Measurements from ENCODE around the gene ANKRD13B. TPM values are rescaled to one million over a fixed set of nuclear protein-coding genes. Genes with fewer than 3 reads are reported as not detected.

ANKRD13B gene
- total RNA-seq, 1 experiment from 2014 or later: 31.4 TPM

GRCh38 chr17:29595943-29596774 is 3.2 kb downstream of the ANKRD13B start:
- no peak for DNase-seq (ENCODE audit: low read depth, low spot score)
- intact Hi-C loops (cut with micrococcal nuclease; ENCODE audit: unreplicated experiment): no loop called here
- Histone ChIP-seq H3K4me3 (ENCODE audit: low read depth in 2 of 2, low read length in 2 of 2) (no peak overlapping the region), H3K27ac (ENCODE audit: low read length) (no peak overlapping the region), H3K27me3 (ENCODE audit: control insufficient read depth, insufficient read depth, low read length) (no peaks in the 10 kb centered on the region), H3K36me3 (ENCODE audit: control insufficient read depth, insufficient read depth, low read length) (no peaks in the 10 kb centered on the region), H3K9me3 (ENCODE audit: control insufficient read depth, insufficient read depth, low read depth, low read length) (no peaks in the 10 kb centered on the region), H3K4me1 (ENCODE audit: control insufficient read depth, insufficient read depth, low read length) (peaks cover 54% of the 10 kb centered on the region)
- BruUV-seq (replicated peaks): no TSS peak
- no peak for ATAC-seq
- in situ Hi-C loops (cut with HindIII; ENCODE audit: low pct_unique_long_range_greater_than_20kb, low sequenced_read_pairs): no loop called here
- CTCF ChIA-PET: no interaction called here
- POLR2A ChIA-PET: no interaction called here
- no peak for TF ChIP-seq TCF7L2 (IDR thresholded peaks at IDR 0.05; ENCODE audit: low read depth, low read length)
- no peak for TF ChIP-seq POLR2AphosphoS5 (IDR thresholded peaks at IDR 0.05; ENCODE audit: low read depth, low read length)
- TF ChIP-seq, protein P1, sequence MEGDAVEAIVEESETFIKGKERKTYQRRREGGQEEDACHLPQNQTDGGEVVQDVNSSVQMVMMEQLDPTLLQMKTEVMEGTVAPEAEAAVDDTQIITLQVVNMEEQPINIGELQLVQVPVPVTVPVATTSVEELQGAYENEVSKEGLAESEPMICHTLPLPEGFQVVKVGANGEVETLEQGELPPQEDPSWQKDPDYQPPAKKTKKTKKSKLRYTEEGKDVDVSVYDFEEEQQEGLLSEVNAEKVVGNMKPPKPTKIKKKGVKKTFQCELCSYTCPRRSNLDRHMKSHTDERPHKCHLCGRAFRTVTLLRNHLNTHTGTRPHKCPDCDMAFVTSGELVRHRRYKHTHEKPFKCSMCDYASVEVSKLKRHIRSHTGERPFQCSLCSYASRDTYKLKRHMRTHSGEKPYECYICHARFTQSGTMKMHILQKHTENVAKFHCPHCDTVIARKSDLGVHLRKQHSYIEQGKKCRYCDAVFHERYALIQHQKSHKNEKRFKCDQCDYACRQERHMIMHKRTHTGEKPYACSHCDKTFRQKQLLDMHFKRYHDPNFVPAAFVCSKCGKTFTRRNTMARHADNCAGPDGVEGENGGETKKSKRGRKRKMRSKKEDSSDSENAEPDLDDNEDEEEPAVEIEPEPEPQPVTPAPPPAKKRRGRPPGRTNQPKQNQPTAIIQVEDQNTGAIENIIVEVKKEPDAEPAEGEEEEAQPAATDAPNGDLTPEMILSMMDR (IDR thresholded peaks at IDR 0.05): no peak
- TF ChIP-seq, protein P2, sequence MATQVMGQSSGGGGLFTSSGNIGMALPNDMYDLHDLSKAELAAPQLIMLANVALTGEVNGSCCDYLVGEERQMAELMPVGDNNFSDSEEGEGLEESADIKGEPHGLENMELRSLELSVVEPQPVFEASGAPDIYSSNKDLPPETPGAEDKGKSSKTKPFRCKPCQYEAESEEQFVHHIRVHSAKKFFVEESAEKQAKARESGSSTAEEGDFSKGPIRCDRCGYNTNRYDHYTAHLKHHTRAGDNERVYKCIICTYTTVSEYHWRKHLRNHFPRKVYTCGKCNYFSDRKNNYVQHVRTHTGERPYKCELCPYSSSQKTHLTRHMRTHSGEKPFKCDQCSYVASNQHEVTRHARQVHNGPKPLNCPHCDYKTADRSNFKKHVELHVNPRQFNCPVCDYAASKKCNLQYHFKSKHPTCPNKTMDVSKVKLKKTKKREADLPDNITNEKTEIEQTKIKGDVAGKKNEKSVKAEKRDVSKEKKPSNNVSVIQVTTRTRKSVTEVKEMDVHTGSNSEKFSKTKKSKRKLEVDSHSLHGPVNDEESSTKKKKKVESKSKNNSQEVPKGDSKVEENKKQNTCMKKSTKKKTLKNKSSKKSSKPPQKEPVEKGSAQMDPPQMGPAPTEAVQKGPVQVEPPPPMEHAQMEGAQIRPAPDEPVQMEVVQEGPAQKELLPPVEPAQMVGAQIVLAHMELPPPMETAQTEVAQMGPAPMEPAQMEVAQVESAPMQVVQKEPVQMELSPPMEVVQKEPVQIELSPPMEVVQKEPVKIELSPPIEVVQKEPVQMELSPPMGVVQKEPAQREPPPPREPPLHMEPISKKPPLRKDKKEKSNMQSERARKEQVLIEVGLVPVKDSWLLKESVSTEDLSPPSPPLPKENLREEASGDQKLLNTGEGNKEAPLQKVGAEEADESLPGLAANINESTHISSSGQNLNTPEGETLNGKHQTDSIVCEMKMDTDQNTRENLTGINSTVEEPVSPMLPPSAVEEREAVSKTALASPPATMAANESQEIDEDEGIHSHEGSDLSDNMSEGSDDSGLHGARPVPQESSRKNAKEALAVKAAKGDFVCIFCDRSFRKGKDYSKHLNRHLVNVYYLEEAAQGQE (IDR thresholded peaks at IDR 0.05; ENCODE audit: insufficient read depth in 1 of 2, low read depth in 2 of 2, low read length in 1 of 2): no peak
- no peak for TF ChIP-seq SIN3A (IDR thresholded peaks at IDR 0.05; ENCODE audit: borderline replicate concordance, insufficient read depth, low read depth, low read length)

GRCh38 chr17:29596811-29597210 is 3.9 kb downstream of the ANKRD13B start:
- CTCF ChIA-PET: interaction anchor here (1.5 kb wide), 1 partner anchor 20 kb away, joined by 5 read pairs; no protein-coding TSS in a partner anchor
- intact Hi-C loops (cut with micrococcal nuclease; ENCODE audit: unreplicated experiment): no loop called here
- H3K36me3 ChIP-seq (ENCODE audit: control insufficient read depth, insufficient read depth, low read length): no peaks in the 10 kb centered on the region
- in situ Hi-C loops (cut with HindIII; ENCODE audit: low pct_unique_long_range_greater_than_20kb, low sequenced_read_pairs): no loop called here
- no peaks in the 10 kb centered on the region for H3K9me3 ChIP-seq (ENCODE audit: control insufficient read depth, insufficient read depth, low read depth, low read length)
- H3K27ac ChIP-seq (ENCODE audit: low read length): peak overlapping the region; percentile 25; the same call in 1 of the 2 replicates
- no peak for TF ChIP-seq SIN3A (IDR thresholded peaks at IDR 0.05; ENCODE audit: borderline replicate concordance, insufficient read depth, low read depth, low read length)
- no peak for TF ChIP-seq TCF7L2 (IDR thresholded peaks at IDR 0.05; ENCODE audit: low read depth, low read length)
- TF ChIP-seq POLR2AphosphoS5 (IDR thresholded peaks at IDR 0.05; ENCODE audit: low read depth, low read length): no peak
- TF ChIP-seq, protein P1 (IDR thresholded peaks at IDR 0.05): no peak
- TF ChIP-seq, protein P2 (IDR thresholded peaks at IDR 0.05; ENCODE audit: insufficient read depth in 1 of 2, low read depth in 2 of 2, low read length in 1 of 2): no peak
- peaks cover 49% of the 10 kb centered on the region for H3K4me1 ChIP-seq (ENCODE audit: control insufficient read depth, insufficient read depth, low read length)
- DNase-seq (ENCODE audit: low read depth, low spot score) (no peak), ATAC-seq (no peak)
- BruUV-seq (replicated peaks): no TSS peak
- POLR2A ChIA-PET: interaction anchor here (0.6 kb wide), 1 partner anchor 284 kb away, joined by 3 read pairs; no protein-coding TSS in a partner anchor
- no peak overlapping the region for H3K4me3 ChIP-seq (ENCODE audit: low read depth in 2 of 2, low read length in 2 of 2)
- H3K27me3 ChIP-seq (ENCODE audit: control insufficient read depth, insufficient read depth, low read length): no peaks in the 10 kb centered on the region
